Cardiac fibroblast (primary cell): ENCODE results near the gene DYDC2.

Experiments
- DNase-seq, 2 donors: peaks; one replicate each; pipeline versions ENCODE4 v3.0.0 to v3.0.0-alpha.2; 2010; ENCODE audit warnings: low read depth in 2 of 2
- H3K4me3 ChIP-seq, 2 donors: replicated peaks in 1 of 2; 1 replicate in 1 of 2; 2 replicates in 1 of 2; pipeline ENCODE4 v1.5.1; 2011; ENCODE audit warnings: low read depth in 2 of 2, low read length in 2 of 2, mild to moderate bottlenecking in 2 of 2, moderate library complexity in 1 of 2
- TF ChIP-seq, protein P1 (sequence below): IDR thresholded peaks from one replicate; pipeline ENCODE4 v1.5.1; 2011; ENCODE audit warnings: low read depth, mild to moderate bottlenecking, low read length, inconsistent platforms

DYDC2 gene

DNA sequence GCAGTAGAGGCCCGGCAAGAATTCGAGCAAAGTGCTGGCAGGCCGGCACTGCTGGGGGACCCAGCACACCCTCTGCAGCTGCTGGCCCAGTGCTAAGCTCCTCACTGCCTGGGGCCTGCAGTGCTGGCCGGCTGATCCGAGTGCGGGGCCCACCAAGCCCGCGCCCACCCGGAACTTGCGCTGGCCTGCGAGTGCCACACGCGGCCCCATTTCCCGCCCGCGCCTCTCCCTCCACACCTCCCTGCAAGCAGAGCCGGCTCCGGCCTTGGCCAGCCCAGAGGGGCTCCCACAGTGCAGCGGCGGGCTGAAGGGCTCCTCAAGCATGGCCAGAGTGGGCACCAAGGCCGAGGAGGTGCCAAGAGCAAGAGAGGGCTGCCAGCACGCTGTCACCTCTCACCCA lies 3.1 kb downstream of the DYDC2 start:
- no peak overlapping the region for H3K4me3 ChIP-seq
- TF ChIP-seq, protein P1, sequence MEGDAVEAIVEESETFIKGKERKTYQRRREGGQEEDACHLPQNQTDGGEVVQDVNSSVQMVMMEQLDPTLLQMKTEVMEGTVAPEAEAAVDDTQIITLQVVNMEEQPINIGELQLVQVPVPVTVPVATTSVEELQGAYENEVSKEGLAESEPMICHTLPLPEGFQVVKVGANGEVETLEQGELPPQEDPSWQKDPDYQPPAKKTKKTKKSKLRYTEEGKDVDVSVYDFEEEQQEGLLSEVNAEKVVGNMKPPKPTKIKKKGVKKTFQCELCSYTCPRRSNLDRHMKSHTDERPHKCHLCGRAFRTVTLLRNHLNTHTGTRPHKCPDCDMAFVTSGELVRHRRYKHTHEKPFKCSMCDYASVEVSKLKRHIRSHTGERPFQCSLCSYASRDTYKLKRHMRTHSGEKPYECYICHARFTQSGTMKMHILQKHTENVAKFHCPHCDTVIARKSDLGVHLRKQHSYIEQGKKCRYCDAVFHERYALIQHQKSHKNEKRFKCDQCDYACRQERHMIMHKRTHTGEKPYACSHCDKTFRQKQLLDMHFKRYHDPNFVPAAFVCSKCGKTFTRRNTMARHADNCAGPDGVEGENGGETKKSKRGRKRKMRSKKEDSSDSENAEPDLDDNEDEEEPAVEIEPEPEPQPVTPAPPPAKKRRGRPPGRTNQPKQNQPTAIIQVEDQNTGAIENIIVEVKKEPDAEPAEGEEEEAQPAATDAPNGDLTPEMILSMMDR, result no peak
- no peak for DNase-seq

GRCh38 chr10:80365510-80365909 lies 8.9 kb downstream of the DYDC2 start:
- no peak overlapping the region for H3K4me3 ChIP-seq
- TF ChIP-seq, protein P1, result no peak
- DNase-seq, result no peak

GRCh38 chr10:80371467-80371866 lies 14.9 kb downstream of the DYDC2 start:
- H3K4me3 ChIP-seq, result no peak overlapping the region
- TF ChIP-seq, protein P1, result no peak
- DNase-seq, result no peak

GRCh38 chr10:80372675-80373074 lies 16.1 kb downstream of the DYDC2 start:
- no peak for DNase-seq
- no peak overlapping the region for H3K4me3 ChIP-seq
- TF ChIP-seq, protein P1, result no peak

DNA sequence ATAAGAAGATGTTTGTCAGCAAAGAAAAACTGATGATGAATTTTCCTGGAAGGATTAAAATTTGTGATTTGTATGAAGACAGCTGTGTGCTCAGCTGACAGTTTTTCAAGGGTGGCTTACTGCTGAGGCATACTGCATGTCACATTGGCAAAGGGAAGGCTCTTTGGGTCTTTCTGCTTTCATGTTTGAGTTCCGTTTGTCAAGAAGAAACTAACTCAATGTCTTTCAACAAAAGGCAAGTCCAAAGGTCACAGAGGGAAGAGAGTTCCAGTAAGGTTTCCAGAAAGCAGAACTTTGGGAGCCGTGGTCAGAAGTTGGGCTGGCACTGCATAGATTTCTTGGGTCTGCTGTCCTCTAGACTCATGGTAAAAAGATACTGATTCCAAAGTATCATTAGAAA lies 16.9 kb downstream of the DYDC2 start:
- H3K4me3 ChIP-seq, result no peak overlapping the region
- DNase-seq, result no peak
- TF ChIP-seq, protein P1, result no peak

DNA sequence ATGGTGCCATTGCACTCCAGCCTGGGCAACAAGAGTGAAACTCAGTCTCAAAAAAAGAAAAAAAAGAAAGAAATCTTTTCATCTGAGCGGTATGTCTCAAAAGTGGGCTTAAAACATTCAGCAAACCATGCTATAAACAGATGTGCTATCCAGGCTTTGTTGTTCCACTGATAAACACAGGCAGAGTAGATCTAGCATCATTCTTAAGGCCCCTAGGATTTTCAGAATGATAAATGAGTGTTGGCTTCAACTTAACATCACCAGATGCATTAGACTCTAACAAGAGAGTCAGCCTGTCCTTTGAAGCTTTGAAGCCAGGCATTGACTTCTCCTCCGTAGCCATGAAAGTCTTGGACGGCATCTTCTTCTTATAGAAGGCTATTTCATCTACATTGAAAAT lies 23.1 kb downstream of the DYDC2 start:
- TF ChIP-seq, protein P1, result no peak
- no peak overlapping the region for H3K4me3 ChIP-seq
- no peak for DNase-seq

DNA sequence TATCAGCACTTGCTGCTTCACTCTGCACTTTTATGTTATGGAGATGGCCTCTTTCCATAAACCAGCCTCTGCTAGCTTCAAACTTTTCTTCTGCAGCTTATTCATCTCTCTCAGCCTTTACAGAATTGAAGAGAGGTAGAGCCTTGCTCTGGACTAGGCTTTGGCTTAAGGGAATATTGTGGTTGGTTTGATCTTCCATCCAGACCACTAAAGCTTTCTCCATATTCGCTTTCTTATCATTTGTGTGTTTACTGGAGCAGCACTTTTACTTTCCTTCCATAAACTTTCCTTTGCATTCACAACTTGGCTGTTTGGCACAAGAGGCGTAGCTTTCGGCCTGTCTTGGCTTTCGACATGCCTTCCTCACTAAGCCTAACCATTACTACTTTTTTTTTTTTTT lies 23.6 kb downstream of the DYDC2 start:
- no peak for DNase-seq

More for the DNA sequence above, 23.6 kb downstream of the DYDC2 start:
- TF ChIP-seq, protein P1, result no peak
- no peak overlapping the region for H3K4me3 ChIP-seq
